ENCODE results near the gene LINGO3.

Gene LINGO3

DNA sequence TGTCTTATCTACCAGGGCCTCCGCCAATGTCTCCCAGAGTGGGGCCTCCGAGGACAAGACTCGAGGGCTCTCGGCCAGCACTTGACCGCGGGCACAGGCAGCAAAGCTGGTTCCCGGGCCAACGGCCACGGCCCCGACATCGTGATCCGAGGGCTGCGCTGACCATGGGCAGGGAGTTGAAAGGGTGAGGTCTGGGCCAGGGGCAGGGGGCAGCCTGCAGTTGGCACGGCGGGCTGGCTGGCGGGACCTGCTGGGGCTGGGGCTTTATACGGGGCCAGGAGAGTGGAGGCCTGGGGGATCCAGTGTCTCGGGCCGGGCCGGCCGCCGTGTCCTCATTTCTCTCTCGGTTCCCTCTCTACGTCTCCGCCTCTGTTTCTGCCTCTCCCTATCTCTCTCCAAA lies 9.8 kb upstream of the LINGO3 start:
- H3K36me3 ChIP-seq (ENCODE audit: control insufficient read depth in 1 of 2, insufficient read depth in 2 of 2, low read length in 2 of 2): peaks cover 0 to 8% of the 10 kb centered on the region in 2 donors
- H3K4me3 ChIP-seq (ENCODE audit: low read depth in 1 of 2, low read length in 2 of 2): no peak overlapping the region

DNA sequence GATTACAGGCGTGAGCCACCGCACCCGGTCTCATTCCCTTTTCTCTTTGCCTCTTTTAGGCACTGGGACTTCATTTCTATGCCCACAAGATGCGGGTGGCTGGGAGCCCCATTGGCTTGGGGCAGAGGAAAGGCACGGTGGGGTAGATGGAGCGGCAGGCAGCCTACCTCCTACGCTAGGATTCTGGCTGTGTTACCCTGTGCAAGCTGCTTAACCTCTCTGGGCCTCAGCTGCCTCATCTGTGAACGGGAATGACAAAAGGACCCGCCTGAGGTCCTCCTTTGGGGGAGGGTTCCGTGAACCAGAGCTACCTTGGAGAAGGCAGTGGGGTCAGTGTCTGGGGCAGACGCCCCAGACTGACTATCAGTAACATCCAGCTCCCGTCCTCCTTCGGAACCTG lies 9.3 kb upstream of the LINGO3 start:
- peaks cover 0 to 5% of the 10 kb centered on the region in 2 donors for H3K27me3 ChIP-seq (ENCODE audit: control insufficient read depth in 1 of 2, insufficient read depth in 2 of 2, low read length in 2 of 2)
- no peak overlapping the region for H3K4me3 ChIP-seq (ENCODE audit: low read depth in 1 of 2, low read length in 2 of 2)
- H3K9ac ChIP-seq (ENCODE audit: low read depth in 1 of 2, low read length in 2 of 2): no peak overlapping the region
- peaks cover 0 to 3% of the 10 kb centered on the region in 2 donors for H3K9me3 ChIP-seq (ENCODE audit: control insufficient read depth in 1 of 2, low read length in 2 of 2)
- no peak overlapping the region for H3K27ac ChIP-seq (ENCODE audit: low read depth, low read length)
- H3K4me1 ChIP-seq (ENCODE audit: control insufficient read depth in 1 of 2, insufficient read depth in 2 of 2, low read length in 2 of 2): no peaks in the 10 kb centered on the region
- peaks cover 0 to 4% of the 10 kb centered on the region in 2 donors for H3K36me3 ChIP-seq (ENCODE audit: control insufficient read depth in 1 of 2, insufficient read depth in 2 of 2, low read length in 2 of 2)

More for the DNA sequence above, 9.8 kb upstream of the LINGO3 start:
- no peak overlapping the region for H3K27ac ChIP-seq (ENCODE audit: low read depth, low read length)
- peaks cover 0 to 3% of the 10 kb centered on the region in 2 donors for H3K9me3 ChIP-seq (ENCODE audit: control insufficient read depth in 1 of 2, low read length in 2 of 2)
- no peak overlapping the region for H3K9ac ChIP-seq (ENCODE audit: low read depth in 1 of 2, low read length in 2 of 2)
- peaks cover 0 to under 1% of the 10 kb centered on the region in 2 donors for H3K27me3 ChIP-seq (ENCODE audit: control insufficient read depth in 1 of 2, insufficient read depth in 2 of 2, low read length in 2 of 2)
- no peaks in the 10 kb centered on the region for H3K4me1 ChIP-seq (ENCODE audit: control insufficient read depth in 1 of 2, insufficient read depth in 2 of 2, low read length in 2 of 2)

DNA sequence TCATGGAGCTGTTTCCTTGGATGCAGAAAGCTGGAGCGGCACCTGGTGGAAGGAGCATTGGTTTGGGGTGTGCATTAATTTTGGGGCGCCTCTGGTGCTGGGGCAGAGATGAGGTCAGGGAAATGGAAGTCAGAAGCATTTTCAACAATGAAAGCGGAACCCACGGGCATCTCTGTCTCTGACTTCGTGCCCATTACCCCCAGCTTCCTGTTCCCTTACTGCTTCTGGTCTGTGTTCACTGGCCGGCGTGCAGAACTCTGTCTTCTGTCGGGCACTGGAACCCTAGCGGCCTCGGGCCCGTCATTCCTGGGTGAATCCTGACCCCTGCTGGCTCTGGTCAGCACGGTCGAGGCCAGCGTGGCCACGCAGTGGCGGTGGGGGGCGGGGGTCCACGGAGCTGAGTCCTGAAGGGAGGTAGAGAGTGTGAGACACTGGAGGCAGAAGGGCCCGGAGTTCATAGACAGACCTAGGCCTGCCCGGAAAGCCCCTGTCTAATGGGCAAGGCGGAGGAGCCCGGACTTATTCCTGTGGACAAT lies 7.9 kb upstream of the LINGO3 start:
- H3K27me3 ChIP-seq (ENCODE audit: control insufficient read depth in 1 of 2, insufficient read depth in 2 of 2, low read length in 2 of 2): peaks cover 0 to 7% of the 10 kb centered on the region in 2 donors
- H3K4me1 ChIP-seq (ENCODE audit: control insufficient read depth in 1 of 2, insufficient read depth in 2 of 2, low read length in 2 of 2): no peaks in the 10 kb centered on the region
- no peak overlapping the region for H3K9ac ChIP-seq (ENCODE audit: low read depth in 1 of 2, low read length in 2 of 2)
- peaks cover 0 to 3% of the 10 kb centered on the region in 2 donors for H3K9me3 ChIP-seq (ENCODE audit: control insufficient read depth in 1 of 2, low read length in 2 of 2)
- no peak overlapping the region for H3K4me3 ChIP-seq (ENCODE audit: low read depth in 1 of 2, low read length in 2 of 2)
- no peaks in the 10 kb centered on the region for H3K36me3 ChIP-seq (ENCODE audit: control insufficient read depth in 1 of 2, insufficient read depth in 2 of 2, low read length in 2 of 2)
- no peak overlapping the region for H3K27ac ChIP-seq (ENCODE audit: low read depth, low read length)

DNA sequence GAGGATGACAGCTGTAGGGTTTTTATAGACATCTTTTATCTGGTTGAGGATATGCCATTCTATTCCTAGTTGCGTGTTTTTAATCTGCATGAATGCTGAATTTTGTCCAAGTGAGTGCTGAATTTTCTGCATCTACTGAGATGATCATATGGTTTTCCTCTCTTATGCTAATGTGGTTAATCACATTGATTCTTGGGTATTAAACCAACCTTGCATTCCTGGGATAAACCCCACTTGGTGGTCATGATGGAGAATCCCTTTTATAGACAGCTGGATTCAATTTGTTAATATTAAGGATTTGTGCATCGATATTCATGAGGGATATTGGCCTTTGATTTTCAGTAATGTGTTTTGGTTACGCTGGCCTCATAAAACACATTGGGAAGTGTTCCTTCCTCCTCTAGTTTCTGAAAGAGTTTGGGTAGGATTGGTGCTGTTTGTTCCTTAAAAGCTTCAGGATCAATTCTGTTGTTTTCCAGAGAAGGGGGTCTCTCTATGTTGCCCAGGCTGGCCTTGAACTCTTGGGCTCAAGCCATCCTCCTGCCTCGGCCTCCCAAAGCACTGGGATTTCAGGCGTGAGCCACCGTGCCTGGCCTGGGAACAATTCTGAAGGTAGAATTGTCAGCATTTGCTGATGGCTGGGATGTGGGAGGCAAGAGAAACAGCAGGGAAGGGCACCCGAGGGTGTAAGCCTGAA lies 7.3 kb upstream of the LINGO3 start:
- H3K4me3 ChIP-seq (ENCODE audit: low read depth in 1 of 2, low read length in 2 of 2): no peak overlapping the region
- H3K27ac ChIP-seq (ENCODE audit: low read depth, low read length): no peak overlapping the region
- no peaks in the 10 kb centered on the region for H3K36me3 ChIP-seq (ENCODE audit: control insufficient read depth in 1 of 2, insufficient read depth in 2 of 2, low read length in 2 of 2)
- peaks cover 0 to 3% of the 10 kb centered on the region in 2 donors for H3K9me3 ChIP-seq (ENCODE audit: control insufficient read depth in 1 of 2, low read length in 2 of 2)
- no peaks in the 10 kb centered on the region for H3K4me1 ChIP-seq (ENCODE audit: control insufficient read depth in 1 of 2, insufficient read depth in 2 of 2, low read length in 2 of 2)
- H3K27me3 ChIP-seq (ENCODE audit: control insufficient read depth in 1 of 2, insufficient read depth in 2 of 2, low read length in 2 of 2): peaks cover under 1 to 8% of the 10 kb centered on the region in 2 donors
- no peak overlapping the region for H3K9ac ChIP-seq (ENCODE audit: low read depth in 1 of 2, low read length in 2 of 2)

DNA sequence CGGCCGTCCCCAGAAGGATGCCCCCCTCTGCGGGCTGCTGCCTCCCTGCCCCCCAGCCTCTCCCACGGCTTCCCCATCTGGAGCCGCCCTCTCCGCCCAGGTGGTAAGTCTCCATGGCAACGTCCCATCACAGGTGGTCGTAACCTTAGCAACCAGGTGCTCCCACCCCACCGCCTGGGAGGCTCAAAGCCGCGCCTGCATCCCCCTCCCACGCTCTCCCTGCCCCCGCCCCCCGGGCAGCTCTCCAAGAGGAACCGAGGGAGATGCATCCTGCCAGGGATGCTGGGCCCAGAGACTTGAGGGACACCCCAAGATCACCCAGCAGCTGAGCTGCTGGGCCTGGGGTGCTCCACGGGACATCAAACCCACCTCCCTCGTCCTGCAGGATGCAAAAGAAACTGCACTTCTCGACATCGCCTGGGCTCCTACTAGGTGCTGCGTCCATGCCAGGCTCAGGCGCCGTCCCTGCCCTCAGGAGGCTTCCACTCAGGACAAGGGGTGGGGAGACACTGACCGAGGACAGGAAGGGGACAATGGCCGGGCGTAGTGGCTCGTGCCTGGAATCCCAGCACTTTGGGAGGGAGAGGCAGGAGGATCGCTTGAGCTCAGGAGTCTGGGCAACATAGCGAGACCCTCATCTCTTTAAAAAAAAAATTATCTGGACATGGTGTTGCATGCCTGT lies 5.0 kb upstream of the LINGO3 start:
- Histone ChIP-seq H3K27ac (ENCODE audit: low read depth, low read length) (no peak overlapping the region), H3K4me1 (ENCODE audit: control insufficient read depth in 1 of 2, insufficient read depth in 2 of 2, low read length in 2 of 2) (no peaks in the 10 kb centered on the region), H3K4me3 (ENCODE audit: low read depth in 1 of 2, low read length in 2 of 2) (no peak overlapping the region), H3K9me3 (ENCODE audit: control insufficient read depth in 1 of 2, low read length in 2 of 2) (peaks cover 0 to 3% of the 10 kb centered on the region in 2 donors), H3K36me3 (ENCODE audit: control insufficient read depth in 1 of 2, insufficient read depth in 2 of 2, low read length in 2 of 2) (no peaks in the 10 kb centered on the region), H3K27me3 (ENCODE audit: control insufficient read depth in 1 of 2, insufficient read depth in 2 of 2, low read length in 2 of 2) (peaks cover 3 to 24% of the 10 kb centered on the region in 2 donors), H3K9ac (ENCODE audit: low read depth in 1 of 2, low read length in 2 of 2) (no peak overlapping the region)

DNA sequence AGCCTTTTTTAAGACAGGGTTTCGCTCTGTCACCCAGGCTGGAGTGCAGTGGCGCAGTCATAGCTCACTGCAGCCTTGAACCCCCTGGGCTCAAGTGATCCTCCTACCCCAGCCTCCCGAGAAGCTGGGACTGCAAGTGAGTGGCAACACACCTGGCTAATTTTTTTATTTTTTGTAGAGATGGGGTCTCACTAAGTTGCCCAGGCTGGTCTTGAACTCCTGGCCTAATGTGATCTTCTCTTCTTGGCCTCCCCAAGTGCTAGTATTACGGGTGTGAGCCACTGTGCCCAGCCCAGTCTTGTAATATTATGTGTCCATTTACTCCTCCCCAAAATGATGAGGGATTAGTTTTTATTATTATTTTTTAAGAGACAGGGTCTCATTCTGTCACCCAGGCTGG lies 3.1 kb upstream of the LINGO3 start:
- Histone ChIP-seq H3K9ac (ENCODE audit: low read depth in 1 of 2, low read length in 2 of 2) (no peak overlapping the region), H3K4me3 (ENCODE audit: low read depth in 1 of 2, low read length in 2 of 2) (no peak overlapping the region), H3K27ac (ENCODE audit: low read depth, low read length) (no peak overlapping the region), H3K9me3 (ENCODE audit: control insufficient read depth in 1 of 2, low read length in 2 of 2) (peaks cover 0 to 3% of the 10 kb centered on the region in 2 donors), H3K27me3 (ENCODE audit: control insufficient read depth in 1 of 2, insufficient read depth in 2 of 2, low read length in 2 of 2) (peaks cover 21 to 31% of the 10 kb centered on the region in 2 donors), H3K4me1 (ENCODE audit: control insufficient read depth in 1 of 2, insufficient read depth in 2 of 2, low read length in 2 of 2) (no peaks in the 10 kb centered on the region), H3K36me3 (ENCODE audit: control insufficient read depth in 1 of 2, insufficient read depth in 2 of 2, low read length in 2 of 2) (no peaks in the 10 kb centered on the region)

DNA sequence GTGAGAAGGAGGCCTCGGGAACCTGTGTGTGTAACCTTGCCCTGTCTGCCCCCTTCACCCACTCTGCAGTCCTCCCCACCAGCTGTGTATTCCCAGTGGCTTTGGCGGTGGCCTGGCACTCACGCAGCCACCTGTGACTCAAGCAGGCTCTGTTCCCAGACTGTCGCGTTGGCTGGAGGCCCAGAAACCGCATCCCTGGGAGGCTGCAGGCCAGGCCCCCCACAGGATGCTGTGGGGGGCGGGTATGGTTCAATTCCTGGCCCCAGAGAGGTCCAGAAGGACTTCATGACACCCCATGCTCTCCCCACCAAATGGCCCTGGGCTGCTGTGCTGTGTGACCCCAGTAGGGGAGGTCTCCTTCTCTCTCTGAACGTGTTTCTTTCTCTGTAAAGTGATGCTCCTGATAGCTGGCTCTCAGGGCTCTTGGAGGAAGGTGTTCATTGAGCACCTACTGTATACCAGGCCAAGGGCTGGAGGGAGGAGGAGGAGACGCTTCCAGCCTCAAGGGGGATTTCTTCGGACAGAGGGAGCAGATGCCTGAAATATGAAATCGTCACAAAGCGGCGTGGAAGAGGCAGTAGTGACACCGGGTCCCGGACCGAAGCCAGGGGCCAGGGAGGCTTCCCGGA lies 1.9 kb upstream of the LINGO3 start:
- H3K9ac ChIP-seq (ENCODE audit: low read depth in 1 of 2, low read length in 2 of 2): no peak overlapping the region
- peaks cover 0 to 2% of the 10 kb centered on the region in 2 donors for H3K9me3 ChIP-seq (ENCODE audit: control insufficient read depth in 1 of 2, low read length in 2 of 2)
- no peak overlapping the region for H3K4me3 ChIP-seq (ENCODE audit: low read depth in 1 of 2, low read length in 2 of 2)
- H3K36me3 ChIP-seq (ENCODE audit: control insufficient read depth in 1 of 2, insufficient read depth in 2 of 2, low read length in 2 of 2): no peaks in the 10 kb centered on the region
- no peak overlapping the region for H3K27ac ChIP-seq (ENCODE audit: low read depth, low read length)
- peaks cover 3 to 5% of the 10 kb centered on the region in 2 donors for H3K4me1 ChIP-seq (ENCODE audit: control insufficient read depth in 1 of 2, insufficient read depth in 2 of 2, low read length in 2 of 2)
- peaks cover 24 to 31% of the 10 kb centered on the region in 2 donors for H3K27me3 ChIP-seq (ENCODE audit: control insufficient read depth in 1 of 2, insufficient read depth in 2 of 2, low read length in 2 of 2)

DNA sequence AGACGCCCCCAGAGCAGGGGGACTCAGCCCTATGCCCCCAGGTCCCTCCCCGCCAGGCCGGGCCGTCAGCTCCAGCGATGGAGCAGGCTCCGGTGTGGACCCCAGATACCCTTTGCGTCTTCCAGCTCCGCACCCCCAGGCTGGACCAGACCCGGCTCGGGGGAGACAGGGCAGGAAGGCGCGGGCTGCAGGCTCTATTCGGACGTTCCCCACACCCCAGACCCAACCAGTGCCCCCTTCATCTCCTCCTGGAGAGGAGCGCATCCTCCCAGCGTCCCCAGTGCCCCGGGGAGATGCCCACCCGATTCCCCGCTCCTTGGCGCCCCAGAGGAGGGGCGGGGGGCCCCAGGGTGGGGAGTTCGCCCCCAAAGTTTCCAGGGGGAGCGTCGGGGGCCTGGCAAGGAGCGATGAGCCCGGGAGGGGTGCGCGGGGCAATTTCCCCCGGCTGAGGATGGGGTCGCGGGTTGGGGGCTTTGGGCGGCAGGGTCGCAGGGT lies 389 bp downstream of the LINGO3 start:
- no peaks in the 10 kb centered on the region for H3K9me3 ChIP-seq (ENCODE audit: control insufficient read depth in 1 of 2, low read length in 2 of 2)
- no peak overlapping the region for H3K27ac ChIP-seq (ENCODE audit: low read depth, low read length)
- no peak overlapping the region for H3K4me3 ChIP-seq (ENCODE audit: low read depth in 1 of 2, low read length in 2 of 2)
- H3K4me1 ChIP-seq (ENCODE audit: control insufficient read depth in 1 of 2, insufficient read depth in 2 of 2, low read length in 2 of 2): peaks cover 3 to 10% of the 10 kb centered on the region in 2 donors
- no peak overlapping the region for H3K9ac ChIP-seq (ENCODE audit: low read depth in 1 of 2, low read length in 2 of 2)
- no peaks in the 10 kb centered on the region for H3K36me3 ChIP-seq (ENCODE audit: control insufficient read depth in 1 of 2, insufficient read depth in 2 of 2, low read length in 2 of 2)
- H3K27me3 ChIP-seq (ENCODE audit: control insufficient read depth in 1 of 2, insufficient read depth in 2 of 2, low read length in 2 of 2): peaks cover 24 to 35% of the 10 kb centered on the region in 2 donors

DNA sequence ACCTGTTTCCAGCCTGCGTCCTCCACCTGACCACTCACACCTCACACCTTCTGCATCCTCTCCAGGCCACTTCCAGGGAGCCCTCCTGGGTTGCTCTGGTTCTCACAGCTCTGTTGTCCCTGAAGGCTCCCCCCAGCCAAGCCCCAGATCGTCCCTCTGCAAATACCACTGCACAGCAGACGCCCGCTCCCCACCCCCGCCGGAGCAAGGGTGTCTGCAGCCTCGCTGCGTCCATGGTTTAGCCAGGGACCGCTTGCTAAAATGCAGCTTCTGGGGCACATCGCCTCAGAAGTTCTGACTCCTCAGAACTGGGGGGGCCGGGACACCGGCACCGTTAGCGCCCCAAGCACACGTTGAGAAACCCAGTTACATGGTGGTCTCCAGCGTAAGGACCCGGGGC lies 983 bp downstream of the LINGO3 start:
- Histone ChIP-seq H3K36me3 (ENCODE audit: control insufficient read depth in 1 of 2, insufficient read depth in 2 of 2, low read length in 2 of 2) (no peaks in the 10 kb centered on the region), H3K27ac (ENCODE audit: low read depth, low read length) (no peak overlapping the region), H3K4me1 (ENCODE audit: control insufficient read depth in 1 of 2, insufficient read depth in 2 of 2, low read length in 2 of 2) (peaks cover 3 to 11% of the 10 kb centered on the region in 2 donors), H3K9ac (ENCODE audit: low read depth in 1 of 2, low read length in 2 of 2) (no peak overlapping the region), H3K9me3 (ENCODE audit: control insufficient read depth in 1 of 2, low read length in 2 of 2) (no peaks in the 10 kb centered on the region), H3K4me3 (ENCODE audit: low read depth in 1 of 2, low read length in 2 of 2) (no peak overlapping the region), H3K27me3 (ENCODE audit: control insufficient read depth in 1 of 2, insufficient read depth in 2 of 2, low read length in 2 of 2) (peaks cover 24 to 31% of the 10 kb centered on the region in 2 donors)

Measured in duodenal mucosa (tissue), 2 donors.